Esophagus muscularis mucosa (tissue), 4 donors: ENCODE results near the gene WNK1. TPM values are rescaled to one million over a fixed set of nuclear protein-coding genes. Genes with fewer than 3 reads are reported as not detected.

Experiments used
- DNase-seq: peaks from one replicate; pipeline ENCODE4 v3.0.0-alpha.2; 2017; ENCODE audit errors: extremely low spot score
- H3K27ac ChIP-seq, 4 donors: fragments of 200-600 bp; sonication (generic); replicated peaks in 1 of 4; 1 replicate in 3 of 4; 2 replicates in 1 of 4; pipeline ENCODE4 v1.5.1; 2016 to 2019; ENCODE audit warnings: mild to moderate bottlenecking in 1 of 4
- H3K27me3 ChIP-seq, 4 donors: fragments of 200-600 bp; sonication (generic); one replicate each; pipeline versions ENCODE4 v1.5.1 to v1.6.0; 2016 to 2019
- H3K36me3 ChIP-seq, 4 donors: fragments of 200-600 bp; sonication (generic); one replicate each; pipeline ENCODE4 v1.5.1; 2016 to 2019
- H3K4me1 ChIP-seq, 4 donors: fragments of 200-600 bp; sonication (generic); one replicate each; pipeline ENCODE4 v1.5.1; 2016 to 2019
- H3K4me3 ChIP-seq, 4 donors: fragments of 200-600 bp; sonication (generic); 1 replicate in 2 of 4; 2 replicates in 2 of 4; pipeline ENCODE4 v1.5.1; 2016 to 2019; ENCODE audit warnings: mild to moderate bottlenecking in 4 of 4, moderate library complexity in 1 of 4
- H3K9me3 ChIP-seq, 4 donors: fragments of 200-600 bp; sonication (generic); 1 replicate in 3 of 4; 2 replicates in 1 of 4; pipeline ENCODE4 v1.5.1; 2016 to 2019
- EP300 ChIP-seq: sonication (generic); formaldehyde crosslinking; IDR thresholded peaks from one replicate; pipeline ENCODE4 v1.6.1; 2017; ENCODE audit warnings: antibody characterized with exemption
- POLR2A ChIP-seq: fragments of 450-650 bp; IDR thresholded peaks from one replicate; pipeline ENCODE4 v1.6.1; 2017; ENCODE audit warnings: antibody characterized with exemption, moderate library complexity, mild to moderate bottlenecking, low read depth
- POLR2AphosphoS5 ChIP-seq, 2 donors: sonication (generic); formaldehyde crosslinking; IDR thresholded peaks; one replicate each; pipeline ENCODE4 v1.6.1; 2017; ENCODE audit warnings: antibody characterized with exemption in 2 of 2
- WGBS: methylation state at CpG from one replicate; pipeline ENCODE4 v1.1.5; 2018; 5-methylcytosine and 5-hydroxymethylcytosine counted together
- intact Hi-C: fragments of 100-400 bp; cut with DNase I; formaldehyde crosslinking; loops from one replicate; pipeline ENCODE4 v1.15.1; 2023
- total RNA-seq, 4 donors: library from RNA; depleted of rRNA; stranded (reverse); fragments of >200 nt; gene quantifications; one replicate each; pipeline versions ENCODE4 v1.1.0 to v1.2.1, GENCODE V29; 2016
- TF ChIP-seq, protein P1 (sequence below), 3 experiments: fragments of 200-600 bp in 2 of 3; fragments of 450-650 bp in 1 of 3; sonication (generic) in 2 of 3; IDR thresholded peaks; one replicate each; pipeline ENCODE4 v1.5.1; 2017 to 2019; ENCODE audit warnings: antibody characterized with exemption in 3 of 3, mild to moderate bottlenecking in 2 of 3, moderate library complexity in 1 of 3

Gene WNK1
- total RNA-seq, 4 donors from 2014 or later: 137 to 250 (median 158) TPM

DNA sequence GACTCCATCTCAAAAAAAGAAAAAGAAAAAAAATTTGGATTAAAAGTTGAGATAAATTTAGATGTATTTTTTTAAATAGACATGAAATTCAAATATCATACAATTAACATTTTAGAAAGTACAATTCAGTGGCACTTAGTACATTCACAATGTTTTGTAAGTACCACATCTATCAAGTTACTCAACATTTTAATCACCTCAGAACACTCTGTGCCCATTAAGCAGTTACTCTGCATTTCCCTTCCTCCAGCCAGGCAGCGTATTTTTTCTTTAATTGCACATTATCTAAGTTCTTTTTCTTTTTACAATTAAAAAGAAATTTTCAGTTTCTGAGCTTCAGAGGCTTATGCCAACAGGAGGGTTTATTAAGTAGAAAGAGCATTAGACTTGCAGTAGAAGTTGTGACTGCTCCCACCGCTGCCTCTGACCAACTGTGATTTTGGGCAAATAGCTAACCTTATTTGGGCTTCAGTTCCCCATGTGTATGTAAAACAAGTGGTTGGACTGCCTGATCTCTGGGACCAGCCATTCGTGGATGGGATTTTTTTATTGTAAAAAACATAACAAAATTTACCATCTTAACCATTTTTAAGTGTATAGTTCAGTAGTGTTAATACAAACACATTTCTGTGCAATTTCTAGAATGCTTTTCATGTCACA, 65.7 kb downstream of the WNK1 start:
- H3K9me3 ChIP-seq: peaks cover 0 to 3% (median 0%) of the 10 kb centered on the region in 4 donors
- no peak for DNase-seq
- H3K27ac ChIP-seq: peak overlapping the region; percentile 41 to 55 (median 48)
- H3K27me3 ChIP-seq: no peaks in the 10 kb centered on the region
- WGBS: 76% methylated on average over 3 of the region's 3 CpGs
- intact Hi-C loops: loop anchor here (5.0 to 10.0 kb wide), 2 partner anchors 44 to 173 kb away; no protein-coding TSS in a partner anchor
- H3K4me3 ChIP-seq: no peak overlapping the region
- peaks cover 0 to 14% (median 8%) of the 10 kb centered on the region in 4 donors for H3K36me3 ChIP-seq
- TF ChIP-seq POLR2AphosphoS5 (IDR thresholded peaks at IDR 0.05): peak in 1 of 2 donors; percentile 22
- TF ChIP-seq POLR2A: no peak
- peaks cover 16 to 36% (median 28%) of the 10 kb centered on the region in 4 donors for H3K4me1 ChIP-seq

DNA sequence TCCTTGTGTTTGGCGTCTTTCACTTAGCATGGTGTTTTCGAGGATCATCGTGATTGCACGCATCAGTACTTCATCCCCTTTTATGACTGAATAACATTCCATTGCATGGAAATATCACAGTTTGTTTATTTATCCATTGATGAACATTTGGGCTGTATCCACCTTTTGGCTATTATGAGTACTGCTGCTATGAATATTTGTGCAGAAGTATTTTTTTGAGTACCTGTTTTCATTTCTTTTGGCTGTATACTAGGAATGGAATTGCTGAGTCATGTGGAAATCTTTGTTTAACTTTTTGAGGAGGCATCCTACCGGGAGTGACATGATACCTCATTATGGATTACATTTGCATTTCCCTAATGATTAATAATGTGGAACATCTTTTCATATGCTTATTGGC, 66.4 kb downstream of the WNK1 start:
- intact Hi-C loops: loop anchor here (5.0 to 10.0 kb wide), 2 partner anchors 44 to 174 kb away; no protein-coding TSS in a partner anchor
- DNase-seq: no peak
- Histone ChIP-seq H3K4me3 (no peak overlapping the region), H3K4me1 (peaks cover 16 to 35% (median 28%) of the 10 kb centered on the region in 4 donors), H3K36me3 (peaks cover 0 to 14% (median 8%) of the 10 kb centered on the region in 4 donors), H3K27me3 (no peaks in the 10 kb centered on the region), H3K9me3 (peaks cover 0 to 8% (median 0%) of the 10 kb centered on the region in 4 donors), H3K27ac (peak overlapping the region; percentile 36 to 55 (median 46))
- TF ChIP-seq EP300: no peak
- no peak for TF ChIP-seq POLR2AphosphoS5 (IDR thresholded peaks at IDR 0.05)
- TF ChIP-seq, protein P1, sequence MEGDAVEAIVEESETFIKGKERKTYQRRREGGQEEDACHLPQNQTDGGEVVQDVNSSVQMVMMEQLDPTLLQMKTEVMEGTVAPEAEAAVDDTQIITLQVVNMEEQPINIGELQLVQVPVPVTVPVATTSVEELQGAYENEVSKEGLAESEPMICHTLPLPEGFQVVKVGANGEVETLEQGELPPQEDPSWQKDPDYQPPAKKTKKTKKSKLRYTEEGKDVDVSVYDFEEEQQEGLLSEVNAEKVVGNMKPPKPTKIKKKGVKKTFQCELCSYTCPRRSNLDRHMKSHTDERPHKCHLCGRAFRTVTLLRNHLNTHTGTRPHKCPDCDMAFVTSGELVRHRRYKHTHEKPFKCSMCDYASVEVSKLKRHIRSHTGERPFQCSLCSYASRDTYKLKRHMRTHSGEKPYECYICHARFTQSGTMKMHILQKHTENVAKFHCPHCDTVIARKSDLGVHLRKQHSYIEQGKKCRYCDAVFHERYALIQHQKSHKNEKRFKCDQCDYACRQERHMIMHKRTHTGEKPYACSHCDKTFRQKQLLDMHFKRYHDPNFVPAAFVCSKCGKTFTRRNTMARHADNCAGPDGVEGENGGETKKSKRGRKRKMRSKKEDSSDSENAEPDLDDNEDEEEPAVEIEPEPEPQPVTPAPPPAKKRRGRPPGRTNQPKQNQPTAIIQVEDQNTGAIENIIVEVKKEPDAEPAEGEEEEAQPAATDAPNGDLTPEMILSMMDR (IDR thresholded peaks at IDR 0.05): peak in 1 of 3 experiments; percentile 31
- no peak for TF ChIP-seq POLR2A
- 66% methylated on average over 5 of the region's 5 CpGs for WGBS

DNA sequence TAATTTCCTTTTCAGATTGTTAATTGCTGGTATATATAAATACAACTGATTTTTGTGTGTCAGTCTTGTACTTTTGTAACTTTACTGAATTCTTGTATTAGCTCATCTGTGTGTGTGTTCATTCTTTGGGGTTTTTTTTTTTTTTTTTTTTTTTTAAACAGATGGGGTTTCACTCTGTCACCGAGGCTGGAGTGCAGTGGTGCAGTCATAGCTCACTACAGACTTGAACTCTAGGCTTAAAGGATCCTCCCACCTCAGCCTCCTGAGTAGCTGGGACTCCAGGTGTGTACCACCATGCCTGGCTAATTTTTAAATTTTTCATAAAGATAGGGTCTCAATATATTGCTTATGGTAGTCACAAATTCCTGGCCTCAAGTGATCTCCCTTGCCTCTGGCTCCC, 68.0 kb downstream of the WNK1 start:
- 76% methylated on average over 1 of the region's 1 CpG for WGBS
- no peak overlapping the region for H3K27ac ChIP-seq
- peaks cover 16 to 32% (median 28%) of the 10 kb centered on the region in 4 donors for H3K4me1 ChIP-seq
- H3K27me3 ChIP-seq: no peaks in the 10 kb centered on the region
- intact Hi-C loops: no loop called here
- no peak for DNase-seq
- H3K9me3 ChIP-seq: peaks cover 0 to 8% (median 0%) of the 10 kb centered on the region in 4 donors
- H3K4me3 ChIP-seq: no peak overlapping the region
- peaks cover 0 to 7% (median under 1%) of the 10 kb centered on the region in 4 donors for H3K36me3 ChIP-seq
- TF ChIP-seq, protein P1 (IDR thresholded peaks at IDR 0.05): no peak
- no peak for TF ChIP-seq POLR2A
- TF ChIP-seq POLR2AphosphoS5 (IDR thresholded peaks at IDR 0.05): no peak
- no peak for TF ChIP-seq EP300

DNA sequence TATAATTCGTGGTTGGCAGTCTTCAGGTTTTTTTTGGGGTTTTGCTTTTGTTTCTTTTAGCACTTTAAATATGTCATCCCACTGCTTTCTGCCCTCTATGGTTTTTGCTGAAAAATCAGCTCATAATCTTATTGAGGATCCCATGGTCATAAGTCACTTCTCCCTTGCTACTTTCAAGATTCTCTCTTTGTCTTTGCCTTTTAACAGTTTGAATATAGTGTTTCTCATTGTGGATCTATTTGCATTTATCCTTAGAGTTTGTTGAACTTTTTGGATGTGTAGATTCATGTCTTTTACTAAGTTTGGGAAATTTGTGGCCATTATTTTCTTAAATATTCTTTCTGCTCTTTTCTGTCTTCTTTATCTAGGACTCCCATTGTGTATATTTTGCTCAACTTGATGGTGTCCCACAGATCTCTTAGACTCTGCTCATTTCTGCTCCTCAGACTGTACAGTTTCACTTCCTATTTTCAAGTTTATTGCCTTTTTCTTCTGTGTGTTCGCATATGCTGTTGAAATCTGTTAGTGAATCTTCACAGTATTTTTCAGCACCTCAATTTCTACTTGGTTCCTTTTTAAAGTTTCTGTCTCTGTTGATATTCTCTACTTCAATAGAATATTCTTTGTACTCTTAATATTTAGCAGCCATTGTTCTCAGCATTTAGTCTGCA, 70.8 kb downstream of the WNK1 start:
- Histone ChIP-seq H3K27ac (no peak overlapping the region), H3K36me3 (peaks cover 0 to 14% (median 10%) of the 10 kb centered on the region in 4 donors), H3K4me3 (no peak overlapping the region), H3K27me3 (no peaks in the 10 kb centered on the region), H3K4me1 (peaks cover 14 to 24% (median 19%) of the 10 kb centered on the region in 4 donors), H3K9me3 (peaks cover 0 to 8% (median 0%) of the 10 kb centered on the region in 4 donors)
- WGBS: 87% methylated on average over 2 of the region's 2 CpGs
- intact Hi-C loops: no loop called here
- no peak for DNase-seq
- TF ChIP-seq POLR2A (no peak), EP300 (no peak), POLR2AphosphoS5 (IDR thresholded peaks at IDR 0.05) (no peak)
- TF ChIP-seq, protein P1 (IDR thresholded peaks at IDR 0.05): no peak

DNA sequence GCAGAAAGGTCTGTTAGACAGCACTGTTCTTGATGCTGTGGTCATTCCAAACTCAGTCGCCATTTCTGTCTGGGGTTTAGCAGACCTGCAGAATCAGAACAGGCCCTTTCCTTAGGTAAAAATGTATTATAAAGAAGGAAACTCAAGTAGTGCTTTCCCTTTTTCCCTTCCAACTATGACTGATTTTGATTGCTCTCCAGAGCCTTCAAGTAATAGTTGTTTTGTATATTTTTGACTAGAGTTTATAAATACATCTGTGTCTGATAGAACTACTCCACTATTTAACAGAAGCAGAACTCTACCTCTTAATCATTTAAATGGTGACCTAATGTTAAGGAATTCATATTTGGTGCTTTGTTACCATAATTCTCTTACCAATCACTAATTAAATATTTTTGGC, 74.0 kb downstream of the WNK1 start:
- Histone ChIP-seq H3K4me3 (no peak overlapping the region), H3K27me3 (no peaks in the 10 kb centered on the region), H3K4me1 (peaks cover 8 to 25% (median 19%) of the 10 kb centered on the region in 4 donors), H3K9me3 (peaks cover 0 to 8% (median 0%) of the 10 kb centered on the region in 4 donors), H3K36me3 (peaks cover 0 to 44% (median 26%) of the 10 kb centered on the region in 4 donors), H3K27ac (no peak overlapping the region)
- intact Hi-C loops: no loop called here
- TF ChIP-seq POLR2AphosphoS5 (IDR thresholded peaks at IDR 0.05) (no peak), POLR2A (no peak), EP300 (no peak)
- TF ChIP-seq, protein P1 (IDR thresholded peaks at IDR 0.05): no peak
- WGBS: 94% methylated on average over 1 of the region's 1 CpG
- no peak for DNase-seq
